IPS DF 6.9 (cell line): ENCODE results near the gene HCST.

ENCODE experiments used
- DNase-seq: peaks from one replicate; pipeline ENCODE4 v3.0.0-alpha.2; 2013; ENCODE audit warnings: low read depth, low spot score
- H3K27ac ChIP-seq: one replicate; pipeline ENCODE4 v1.5.1; 2013; ENCODE audit warnings: low read length, control low read depth
- H3K27me3 ChIP-seq: 2 replicates; pipeline ENCODE4 v1.6.1; 2013; ENCODE audit warnings: mild to moderate bottlenecking, low read length; ENCODE audit not compliant: control insufficient read depth, insufficient read depth
- H3K36me3 ChIP-seq: 2 replicates; pipeline ENCODE4 v1.6.1; 2013; ENCODE audit warnings: low read length; ENCODE audit not compliant: control insufficient read depth, insufficient read depth
- H3K4me1 ChIP-seq: 2 replicates; pipeline ENCODE4 v1.6.1; 2013; ENCODE audit warnings: low read length; ENCODE audit not compliant: control insufficient read depth, insufficient read depth
- H3K4me3 ChIP-seq: 2 replicates; pipeline ENCODE4 v1.5.1; 2013; ENCODE audit warnings: mild to moderate bottlenecking, low read length
- H3K9me3 ChIP-seq: 2 replicates; pipeline ENCODE4 v1.6.1; 2013; ENCODE audit warnings: low read length, inconsistent platforms; ENCODE audit not compliant: control insufficient read depth, insufficient read depth
- WGBS: extraction: QIAGEN DNeasy Blood & Tissue Kit; methylation state at CpG from one replicate; pipeline ENCODE4 v1.1.7; 2013; ENCODE audit warnings: mixed read lengths, missing lambda C conversion rate; ENCODE audit not compliant: insufficient read length, insufficient coverage; 5-methylcytosine and 5-hydroxymethylcytosine counted together

The HCST gene

GRCh38 chr19:35944556-35944955 is 42.2 kb downstream of the HCST start:
- no peak overlapping the region for H3K4me3 ChIP-seq
- no peak for DNase-seq
- H3K4me1 ChIP-seq, result 0 out of 2 replicates have a peak, but pooled peaks cover 2% of the 10 kb centered on the region
- H3K27ac ChIP-seq, result no peak overlapping the region
- H3K27me3 ChIP-seq, result no peaks in the 10 kb centered on the region
- H3K9me3 ChIP-seq, result no peaks in the 10 kb centered on the region
- peaks cover 6% of the 10 kb centered on the region; the same call in 1 of the 2 replicates for H3K36me3 ChIP-seq
- WGBS, result no CpG with 5 or more reads among the region's 52 CpGs

DNA sequence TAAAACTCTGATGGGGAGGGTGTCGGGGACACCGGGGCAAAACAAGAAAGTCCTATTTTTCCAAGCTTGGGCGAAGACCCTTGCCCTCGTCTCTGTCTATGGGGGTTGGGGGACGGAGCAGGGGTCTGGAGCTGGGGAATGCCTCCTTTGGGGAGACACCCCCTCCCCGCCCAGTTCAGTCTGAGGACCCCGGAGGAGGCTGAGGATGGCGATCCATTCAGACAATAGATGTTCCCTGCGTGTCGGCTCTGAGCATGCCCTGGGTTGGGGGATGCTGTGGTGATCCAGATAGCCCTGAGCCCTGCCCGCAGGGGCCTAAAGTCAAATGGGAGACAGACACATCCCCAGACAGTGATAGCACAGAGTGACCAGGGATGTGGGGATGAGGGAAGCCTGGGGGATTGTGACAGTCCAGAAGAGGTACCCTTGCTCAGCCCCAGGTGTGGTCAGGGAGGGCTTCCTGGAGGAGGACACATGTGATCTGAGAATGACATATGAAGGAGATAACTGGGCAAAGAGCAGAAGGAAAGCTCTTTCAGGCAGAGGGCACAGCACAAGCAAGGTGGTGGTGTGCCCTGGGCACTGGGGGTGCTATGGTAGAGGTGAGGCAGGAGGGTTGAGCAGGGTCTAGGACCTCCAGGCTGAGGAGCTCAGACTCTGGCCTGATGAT is 42.9 kb downstream of the HCST start:
- H3K27ac ChIP-seq, result no peak overlapping the region
- no CpG with 5 or more reads among the region's 11 CpGs for WGBS

DNA sequence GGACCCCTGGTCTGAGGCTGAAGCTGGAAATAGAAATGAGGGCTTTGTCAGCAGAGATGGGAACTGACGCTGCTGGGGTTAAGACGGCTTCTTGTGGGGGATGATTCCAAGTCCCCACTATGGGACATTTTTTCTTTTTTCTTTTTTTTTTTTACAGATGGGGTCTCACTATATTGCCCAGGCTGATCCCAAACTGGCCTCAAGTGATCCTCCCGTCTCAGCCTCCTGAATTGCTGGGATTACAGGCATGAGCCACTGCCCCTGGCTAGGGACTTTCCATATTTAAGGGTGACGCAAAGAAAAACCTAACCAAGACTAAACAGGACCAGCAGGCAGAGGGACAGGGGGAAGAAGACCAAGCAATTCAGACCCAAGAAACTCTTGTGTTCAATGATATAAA is 43.9 kb downstream of the HCST start:
- 0 out of 2 replicates have a peak, but pooled peaks cover 2% of the 10 kb centered on the region for H3K4me1 ChIP-seq
- H3K27me3 ChIP-seq, result no peaks in the 10 kb centered on the region
- no peaks in the 10 kb centered on the region for H3K9me3 ChIP-seq
- DNase-seq, result no peak
- no peaks in the 10 kb centered on the region for H3K36me3 ChIP-seq
- no CpG with 5 or more reads among the region's 4 CpGs for WGBS
- H3K27ac ChIP-seq, result no peak overlapping the region
- H3K4me3 ChIP-seq, result no peak overlapping the region

More for the DNA sequence above, 42.9 kb downstream of the HCST start:
- no peak for DNase-seq
- Histone ChIP-seq H3K4me3 (no peak overlapping the region), H3K36me3 (peaks cover 4% of the 10 kb centered on the region; the same call in 1 of the 2 replicates), H3K27me3 (no peaks in the 10 kb centered on the region), H3K9me3 (no peaks in the 10 kb centered on the region), H3K4me1 (0 out of 2 replicates have a peak, but pooled peaks cover 2% of the 10 kb centered on the region)

GRCh38 chr19:35949131-35949530 is 46.8 kb downstream of the HCST start:
- 0 out of 2 replicates have a peak, but pooled peaks cover 2% of the 10 kb centered on the region for H3K4me1 ChIP-seq
- no CpG with 5 or more reads among the region's 2 CpGs for WGBS
- DNase-seq, result no peak
- H3K27ac ChIP-seq, result no peak overlapping the region
- H3K9me3 ChIP-seq, result no peaks in the 10 kb centered on the region
- H3K4me3 ChIP-seq, result no peak overlapping the region
- no peaks in the 10 kb centered on the region for H3K36me3 ChIP-seq
- H3K27me3 ChIP-seq, result no peaks in the 10 kb centered on the region
